Esophagus muscularis mucosa (tissue), 4 donors: ENCODE results near the gene ZNF385C. TPM values are rescaled to one million over a fixed set of nuclear protein-coding genes. Genes with fewer than 3 reads are reported as not detected.

Experiments used
- DNase-seq: peaks from one replicate; pipeline ENCODE4 v3.0.0-alpha.2; 2017; ENCODE audit errors: extremely low spot score
- H3K27ac ChIP-seq, 4 donors: fragments of 200-600 bp; sonication (generic); replicated peaks in 1 of 4; 1 replicate in 3 of 4; 2 replicates in 1 of 4; pipeline ENCODE4 v1.5.1; 2016 to 2019; ENCODE audit warnings: mild to moderate bottlenecking in 1 of 4
- H3K27me3 ChIP-seq, 4 donors: fragments of 200-600 bp; sonication (generic); one replicate each; pipeline versions ENCODE4 v1.5.1 to v1.6.0; 2016 to 2019
- H3K36me3 ChIP-seq, 4 donors: fragments of 200-600 bp; sonication (generic); one replicate each; pipeline ENCODE4 v1.5.1; 2016 to 2019
- H3K4me1 ChIP-seq, 4 donors: fragments of 200-600 bp; sonication (generic); one replicate each; pipeline ENCODE4 v1.5.1; 2016 to 2019
- H3K4me3 ChIP-seq, 4 donors: fragments of 200-600 bp; sonication (generic); 1 replicate in 2 of 4; 2 replicates in 2 of 4; pipeline ENCODE4 v1.5.1; 2016 to 2019; ENCODE audit warnings: mild to moderate bottlenecking in 4 of 4, moderate library complexity in 1 of 4
- H3K9me3 ChIP-seq, 4 donors: fragments of 200-600 bp; sonication (generic); 1 replicate in 3 of 4; 2 replicates in 1 of 4; pipeline ENCODE4 v1.5.1; 2016 to 2019
- CTCF ChIP-seq, 3 experiments: fragments of 200-600 bp in 2 of 3; fragments of 450-650 bp in 1 of 3; sonication (generic) in 2 of 3; IDR thresholded peaks; one replicate each; pipeline ENCODE4 v1.5.1; 2017 to 2019; ENCODE audit warnings: antibody characterized with exemption in 3 of 3, mild to moderate bottlenecking in 2 of 3, moderate library complexity in 1 of 3
- EP300 ChIP-seq: sonication (generic); formaldehyde crosslinking; IDR thresholded peaks from one replicate; pipeline ENCODE4 v1.6.1; 2017; ENCODE audit warnings: antibody characterized with exemption
- POLR2A ChIP-seq: fragments of 450-650 bp; IDR thresholded peaks from one replicate; pipeline ENCODE4 v1.6.1; 2017; ENCODE audit warnings: antibody characterized with exemption, moderate library complexity, mild to moderate bottlenecking, low read depth
- POLR2AphosphoS5 ChIP-seq, 2 donors: sonication (generic); formaldehyde crosslinking; IDR thresholded peaks; one replicate each; pipeline ENCODE4 v1.6.1; 2017; ENCODE audit warnings: antibody characterized with exemption in 2 of 2
- WGBS: methylation state at CpG from one replicate; pipeline ENCODE4 v1.1.5; 2018; 5-methylcytosine and 5-hydroxymethylcytosine counted together
- intact Hi-C: fragments of 100-400 bp; cut with DNase I; formaldehyde crosslinking; loops from one replicate; pipeline ENCODE4 v1.15.1; 2023
- total RNA-seq, 4 donors: library from RNA; depleted of rRNA; stranded (reverse); fragments of >200 nt; gene quantifications; one replicate each; pipeline versions ENCODE4 v1.1.0 to v1.2.1, GENCODE V29; 2016

ZNF385C gene
- total RNA-seq, 4 donors from 2014 or later: 0.39 to 0.42 TPM; not detected in 2

GRCh38 chr17:41985919-41986318, 112.4 kb downstream of the ZNF385C start:
- Histone ChIP-seq H3K9me3 (no peaks in the 10 kb centered on the region), H3K4me3 (no peak overlapping the region), H3K4me1 (no peaks in the 10 kb centered on the region), H3K36me3 (peaks cover 68 to 100% (median 93%) of the 10 kb centered on the region in 4 donors), H3K27ac (no peak overlapping the region), H3K27me3 (no peaks in the 10 kb centered on the region)
- no peak for DNase-seq
- WGBS: 94% methylated on average over 7 of the region's 8 CpGs
- intact Hi-C loops: no loop called here
- TF ChIP-seq POLR2A (no peak), POLR2AphosphoS5 (IDR thresholded peaks at IDR 0.05) (no peak), EP300 (no peak), CTCF (IDR thresholded peaks at IDR 0.05) (no peak)

- no peak for DNase-seq
- H3K4me1 ChIP-seq: no peaks in the 10 kb centered on the region
- no peaks in the 10 kb centered on the region for H3K9me3 ChIP-seq
- intact Hi-C loops: no loop called here
- no peak overlapping the region for H3K27ac ChIP-seq
- H3K27me3 ChIP-seq: no peaks in the 10 kb centered on the region
- H3K36me3 ChIP-seq: peaks cover 75 to 100% (median 95%) of the 10 kb centered on the region in 4 donors
- no peak overlapping the region for H3K4me3 ChIP-seq
- TF ChIP-seq EP300 (no peak), POLR2A (no peak), POLR2AphosphoS5 (IDR thresholded peaks at IDR 0.05) (no peak), CTCF (IDR thresholded peaks at IDR 0.05) (no peak)
- 93% methylated on average over 8 of the region's 8 CpGs for WGBS
Observed at GRCh38 chr17:41984454-41984853, 113.8 kb downstream of the ZNF385C start.

- H3K27me3 ChIP-seq: no peaks in the 10 kb centered on the region
- intact Hi-C loops: no loop called here
- peak overlapping the region in 2 of 4 donors; percentile 3 to 5 for H3K27ac ChIP-seq
Observed at GRCh38 chr17:41982026-41982760, 116.1 kb downstream of the ZNF385C start.

GRCh38 chr17:41977991-41978390, 120.3 kb downstream of the ZNF385C start:
- Histone ChIP-seq H3K27ac (peak overlapping the region in 1 of 4 donors; percentile 36), H3K36me3 (peaks cover 80 to 100% (median 98%) of the 10 kb centered on the region in 4 donors), H3K4me1 (peaks cover 8 to 41% (median 36%) of the 10 kb centered on the region in 4 donors), H3K9me3 (no peaks in the 10 kb centered on the region), H3K4me3 (no peak overlapping the region), H3K27me3 (no peaks in the 10 kb centered on the region)
- TF ChIP-seq EP300 (no peak), POLR2A (no peak), POLR2AphosphoS5 (IDR thresholded peaks at IDR 0.05) (no peak), CTCF (IDR thresholded peaks at IDR 0.05) (no peak)
- intact Hi-C loops: no loop called here
- WGBS: 83% methylated on average over 3 of the region's 4 CpGs
- no peak for DNase-seq

More at GRCh38 chr17:41982026-41982760, 116.1 kb downstream of the ZNF385C start:
- Histone ChIP-seq H3K4me3 (no peak overlapping the region), H3K36me3 (peaks cover 72 to 100% (median 95%) of the 10 kb centered on the region in 4 donors), H3K4me1 (peaks cover 0 to 4% (median 0%) of the 10 kb centered on the region in 4 donors), H3K9me3 (no peaks in the 10 kb centered on the region)
- no peak for DNase-seq
- 74% methylated on average over 14 of the region's 14 CpGs for WGBS
- TF ChIP-seq EP300 (no peak), POLR2AphosphoS5 (IDR thresholded peaks at IDR 0.05) (no peak), POLR2A (no peak), CTCF (IDR thresholded peaks at IDR 0.05) (no peak)
